GM12878 (cell line): Measurements from ENCODE around the gene SPOCD1. TPM values are rescaled to one million over a fixed set of nuclear protein-coding genes. Genes with fewer than 3 reads are reported as not detected.

Experiments
- ATAC-seq: fragments of 200-7000 bp; cut with Tn5 transposase; 3 replicates; pipeline ENCODE4 v1.9.1; 2020; ENCODE audit warnings: mild to moderate bottlenecking, moderate library complexity
- BruUV-seq: library from RNA; stranded (reverse); fragments of 400-500 nt; replicated peaks from 2 replicates; lab custom pipeline; 2021; lab: Mats Ljungman, UMichigan
- CTCF ChIA-PET: fragments of 300-600 bp; sonication (Branson Sonifier 250); formaldehyde crosslinking; extraction: SDS; loops from one replicate; lab custom pipeline; 2021; ENCODE audit warnings: inconsistent platforms; lab: Yijun Ruan, JAX
- POLR2A ChIA-PET: fragments of 350-600 bp; formaldehyde crosslinking; extraction: SDS; loops from one replicate; lab custom pipeline; 2021; ENCODE audit warnings: inconsistent platforms; lab: Charles Lee
- RAD21 ChIA-PET: fragments of 300-600 bp; sonication (Branson Sonifier 250); formaldehyde crosslinking; loops from one replicate; lab custom pipeline; 2023; ENCODE audit warnings: antibody characterized with exemption; ENCODE audit not compliant: unreplicated experiment; lab: Charles Lee
- SMC1A ChIA-PET: fragments of 300-600 bp; sonication (Branson Sonifier 250); formaldehyde crosslinking; loops from one replicate; lab custom pipeline; 2023; ENCODE audit not compliant: unreplicated experiment, uncharacterized antibody; lab: Charles Lee
- DNase-seq: peaks from one replicate; pipeline ENCODE4 v3.0.0-alpha.2; 2011; ENCODE audit warnings: low read depth, low spot score
- FAIRE-seq: peaks from 3 replicates; lab custom pipeline; 2011; peaks lifted over from hg19 to GRCh38; lab: Jason Lieb, UNC
- H2AFZ ChIP-seq: 2 replicates; pipeline ENCODE4 v1.6.0; 2011; ENCODE audit warnings: low read depth, low read length, control low read depth; ENCODE audit not compliant: control insufficient read depth
- H3K27ac ChIP-seq: 2 replicates; pipeline ENCODE4 v1.5.1; 2011; ENCODE audit warnings: control low read depth; ENCODE audit not compliant: control insufficient read depth, insufficient read depth
- H3K27me3 ChIP-seq, 2 experiments: replicated peaks in 1 of 2; 2 replicates each; pipeline versions ENCODE4 v1.6.0 to v1.6.1; 2011; ENCODE audit warnings: low read length in 1 of 2; ENCODE audit not compliant: control insufficient read depth in 2 of 2, insufficient read depth in 2 of 2
- H3K36me3 ChIP-seq, 2 experiments: 2 replicates each; pipeline ENCODE4 v1.5.1; 2011; ENCODE audit warnings: low read length in 1 of 2; ENCODE audit not compliant: control insufficient read depth in 2 of 2, insufficient read depth in 2 of 2
- H3K4me1 ChIP-seq: 2 replicates; pipeline ENCODE4 v1.6.1; 2011; ENCODE audit warnings: mild to moderate bottlenecking, low read length, moderate library complexity, mixed read lengths; ENCODE audit not compliant: control insufficient read depth, insufficient read depth
- H3K4me2 ChIP-seq: 2 replicates; pipeline ENCODE4 v1.6.0; 2011; ENCODE audit warnings: control low read depth; ENCODE audit not compliant: control insufficient read depth, insufficient read depth
- H3K4me3 ChIP-seq: fragments of 200-600 bp; sonication (generic); 2 replicates; pipeline ENCODE4 v1.5.1; 2016
- H3K79me2 ChIP-seq: 2 replicates; pipeline ENCODE4 v1.6.0; 2011; ENCODE audit warnings: low read length; ENCODE audit not compliant: control insufficient read depth, insufficient read depth
- H3K9ac ChIP-seq: 2 replicates; pipeline ENCODE4 v1.8.0; 2011; ENCODE audit warnings: low read length, control low read depth, mixed read lengths; ENCODE audit not compliant: control insufficient read depth, insufficient read depth
- H3K9me3 ChIP-seq: replicated peaks from 3 replicates; pipeline ENCODE4 v1.5.1; 2011; ENCODE audit warnings: mild to moderate bottlenecking, low read length; ENCODE audit not compliant: control insufficient read depth, insufficient read depth
- H4K20me1 ChIP-seq: 2 replicates; pipeline ENCODE4 v1.6.0; 2011; ENCODE audit not compliant: control insufficient read depth, insufficient read depth
- EGR1 ChIP-seq, 2 experiments: IDR thresholded peaks; 1 replicate in 1 of 2; 2 replicates in 1 of 2; pipeline ENCODE4 v1.6.1; 2011 to 2012; ENCODE audit warnings: low read depth in 2 of 2, low read length in 2 of 2, borderline replicate concordance in 1 of 2, mild to moderate bottlenecking in 1 of 2, moderate library complexity in 1 of 2
- ESRRA ChIP-seq: IDR thresholded peaks from 2 replicates; pipeline ENCODE4 v1.6.1; 2012; ENCODE audit warnings: mild to moderate bottlenecking, low read length, improper control_type of control experiment
- FOXK2 ChIP-seq: fragments of 450-650 bp; IDR thresholded peaks from 2 replicates; pipeline ENCODE4 v1.6.1; 2017; ENCODE audit warnings: mild to moderate bottlenecking, moderate library complexity
- IKZF1 ChIP-seq: fragments of 450-650 bp; conservative IDR thresholded peaks from 2 replicates; pipeline ENCODE4 v1.6.1; 2017; ENCODE audit warnings: antibody characterized with exemption, mild to moderate bottlenecking
- POLR2A ChIP-seq: IDR thresholded peaks from 2 replicates; pipeline ENCODE4 v1.6.1; 2011; ENCODE audit warnings: low read depth, mild to moderate bottlenecking, low read length
- WGBS: methylation state at CpG from one replicate; pipeline ENCODE4 v1.1.6; 2016; ENCODE audit warnings: low lambda C conversion rate; ENCODE audit not compliant: insufficient replicate concordance, insufficient coverage; ENCODE audit errors: missing lambda C conversion rate; 5-methylcytosine and 5-hydroxymethylcytosine counted together
- in situ Hi-C: fragments of 300-500 bp; cut with MboI; formaldehyde crosslinking; loops from 9 replicates; pipeline ENCODE4 v1.14.3; 2018; ENCODE audit warnings: mixed read lengths
- intact Hi-C: fragments of 100-400 bp; cut with micrococcal nuclease; formaldehyde crosslinking; loops from one replicate; pipeline ENCODE4 v1.14.2; 2022; ENCODE audit not compliant: unreplicated experiment
- polyA plus RNA-seq, 11 experiments: library from polyadenylated mRNA; depleted of rRNA in 4 of 11; unstranded in 6 of 11; stranded (reverse) in 5 of 11; fragments of >200 nt; fragmentation: Nextera tagmentation in 4 of 11; fragmentation: Illumina TruSeq in 1 of 11; extraction: Ambion mirVana in 4 of 11; extraction: Trizol in 1 of 11; gene quantifications; 1 replicate in 1 of 11; 2 replicates in 10 of 11; pipeline versions ENCODE4 v1.2.1 to v1.2.3, GENCODE V29; 2011 to 2016; ENCODE audit warnings: inconsistent platforms in 2 of 11, missing spikeins in 2 of 11, low read depth in 1 of 11
- total RNA-seq, 4 experiments: library from RNA; depleted of rRNA in 3 of 4; stranded (reverse); fragments of >200 nt in 3 of 4; fragmentation: Illumina TruSeq in 1 of 4; extraction: Trizol in 1 of 4; gene quantifications; 2 replicates each; pipeline versions ENCODE4 v1.2.1 to v1.2.3, GENCODE V29; 2013 to 2021
- TF ChIP-seq, protein P1 (sequence below): fragments of 450-650 bp; conservative IDR thresholded peaks from 2 replicates; pipeline ENCODE4 v1.6.1; 2017; ENCODE audit warnings: mild to moderate bottlenecking, moderate library complexity

The SPOCD1 gene
- total and polyA plus RNA-seq, 10 of the 15 experiments (the other 5 are each of a cell fraction or from before 2014, with no cell fraction given): 0.02 to 0.65 (median 0.13) TPM; not detected in 4

DNA sequence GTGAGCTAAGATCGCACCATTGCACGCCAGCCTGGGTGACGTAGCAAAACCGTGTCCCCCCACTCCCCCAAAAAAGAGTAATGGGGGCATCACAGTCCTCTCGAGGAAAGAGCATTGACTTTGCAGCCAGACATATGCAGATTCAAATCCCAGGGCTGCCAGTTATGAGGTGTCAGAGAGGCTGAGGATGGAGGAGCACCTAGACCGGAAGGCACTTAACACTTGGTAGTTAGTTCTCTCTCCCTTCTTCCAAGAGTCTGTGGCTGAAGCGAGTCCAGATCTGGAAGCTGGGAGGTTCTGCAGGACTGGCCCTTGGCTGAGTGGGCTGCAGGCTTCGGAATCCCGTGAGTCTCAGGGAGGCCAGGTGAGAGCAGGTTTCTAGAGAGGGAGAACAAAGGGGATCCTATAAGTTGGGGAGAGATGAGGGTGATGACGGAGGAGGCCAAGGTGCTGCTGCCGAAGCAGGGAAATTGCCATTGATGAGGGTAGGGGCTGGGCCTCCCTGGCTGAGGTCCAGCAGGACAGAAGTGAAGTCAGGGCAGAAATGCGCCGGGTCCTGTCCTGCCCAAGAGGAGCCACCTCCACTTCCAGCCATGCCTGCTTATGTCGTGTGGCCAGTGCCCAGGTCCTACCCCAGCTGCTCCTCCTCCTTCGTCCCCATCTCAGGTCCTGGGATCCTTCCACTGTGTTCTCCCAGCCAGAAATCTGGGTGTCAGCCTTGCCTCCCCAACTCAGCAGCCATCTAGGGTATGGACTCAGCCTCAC, 13.3 kb upstream of the SPOCD1 start:
- ChIA-PET POLR2A (interaction anchor here (0.7 kb wide), 2 partner anchors 128 to 1192 kb away, joined by 3 to 4 read pairs; no protein-coding TSS in a partner anchor), CTCF (interaction anchor here (1.1 to 1.9 kb wide), 3 partner anchors 8 to 135 kb away, joined by 3 to 4 read pairs (median 3); no protein-coding TSS in a partner anchor), SMC1A (interaction anchor here (0.7 to 1.3 kb wide), 2 partner anchors 98 to 124 kb away, joined by 3 read pairs; no protein-coding TSS in a partner anchor)
- in situ Hi-C loops: no loop called here
- H3K9me3 ChIP-seq: no peaks in the 10 kb centered on the region
- 84% methylated on average over 15 of the region's 15 CpGs for WGBS
- no peaks in the 10 kb centered on the region for H3K79me2 ChIP-seq
- no peak overlapping the region for H3K9ac ChIP-seq
- H3K4me1 ChIP-seq: peaks cover 16% of the 10 kb centered on the region
- no peak overlapping the region for H2AFZ ChIP-seq
- TF ChIP-seq POLR2A (no peak), IKZF1 (no peak), EGR1 (IDR thresholded peaks at IDR 0.05; ENCODE audit: borderline replicate concordance in 1 of 2, low read depth in 2 of 2, low read length in 2 of 2) (no peak), ESRRA (no peak), FOXK2 (no peak)
- TF ChIP-seq, protein P1, sequence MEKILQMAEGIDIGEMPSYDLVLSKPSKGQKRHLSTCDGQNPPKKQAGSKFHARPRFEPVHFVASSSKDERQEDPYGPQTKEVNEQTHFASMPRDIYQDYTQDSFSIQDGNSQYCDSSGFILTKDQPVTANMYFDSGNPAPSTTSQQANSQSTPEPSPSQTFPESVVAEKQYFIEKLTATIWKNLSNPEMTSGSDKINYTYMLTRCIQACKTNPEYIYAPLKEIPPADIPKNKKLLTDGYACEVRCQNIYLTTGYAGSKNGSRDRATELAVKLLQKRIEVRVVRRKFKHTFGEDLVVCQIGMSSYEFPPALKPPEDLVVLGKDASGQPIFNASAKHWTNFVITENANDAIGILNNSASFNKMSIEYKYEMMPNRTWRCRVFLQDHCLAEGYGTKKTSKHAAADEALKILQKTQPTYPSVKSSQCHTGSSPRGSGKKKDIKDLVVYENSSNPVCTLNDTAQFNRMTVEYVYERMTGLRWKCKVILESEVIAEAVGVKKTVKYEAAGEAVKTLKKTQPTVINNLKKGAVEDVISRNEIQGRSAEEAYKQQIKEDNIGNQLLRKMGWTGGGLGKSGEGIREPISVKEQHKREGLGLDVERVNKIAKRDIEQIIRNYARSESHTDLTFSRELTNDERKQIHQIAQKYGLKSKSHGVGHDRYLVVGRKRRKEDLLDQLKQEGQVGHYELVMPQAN: no peak
- TF ChIP-seq, all 136 proteins: peak for 0
- Histone ChIP-seq H3K27me3 (peaks cover 0 to 1% of the 10 kb centered on the region in 2 experiments; a peak in 1 of 4 replicates), H4K20me1 (no peaks in the 10 kb centered on the region), H3K27ac (no peak overlapping the region), H3K4me3 (no peak overlapping the region), H3K36me3 (no peaks in the 10 kb centered on the region), H3K4me2 (no peak overlapping the region; the same call in 1 of the 2 replicates)
- no peak for DNase-seq
- RAD21 ChIA-PET: no interaction called here
- intact Hi-C loops: no loop called here
- BruUV-seq: no TSS peak
- ATAC-seq: no peak
- no peak for FAIRE-seq
